ENCODE measurements around the gene ADGRF1. TPM values are rescaled to one million over a fixed set of nuclear protein-coding genes. Genes with fewer than 3 reads are reported as not detected.
"Not testable (repeated sequence)": the region's sequence is repeated elsewhere in the genome, so short reads cannot be mapped to it uniquely, and the experiment has no call there.

Gene ADGRF1
- total and polyA plus RNA-seq, 4 donors = 0.06 to 0.39 (median 0.35) TPM; not detected in 1

DNA sequence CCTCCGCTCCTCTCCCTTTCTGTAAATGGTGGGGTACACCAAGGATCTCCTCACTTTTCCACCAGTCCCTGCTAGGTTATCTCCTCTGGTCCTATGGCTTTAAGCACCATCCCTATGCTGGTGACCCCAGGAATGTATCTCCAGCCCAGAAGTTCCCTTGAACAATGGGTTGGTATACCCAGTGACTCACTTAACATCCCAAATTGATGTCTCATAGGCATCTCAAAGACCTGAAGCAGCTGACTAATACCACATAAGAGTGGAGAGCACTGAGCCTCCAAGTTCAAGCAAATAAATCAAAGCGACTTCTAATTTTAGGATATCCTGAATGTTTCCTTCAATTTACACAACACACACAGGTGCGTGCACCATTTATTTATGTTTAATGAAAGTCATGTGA is 48.3 kb downstream of the ADGRF1 start:
- no peak overlapping the region for H3K4me3 ChIP-seq (ENCODE audit: low read depth, low read length)
- H3K36me3 ChIP-seq (ENCODE audit: control insufficient read depth, insufficient read depth, low read length) = no peaks in the 10 kb centered on the region
- no peak for DNase-seq (ENCODE audit: low read depth in 4 of 6, low spot score in 6 of 6)
- no peaks in the 10 kb centered on the region for H3K27me3 ChIP-seq (ENCODE audit: control insufficient read depth, insufficient read depth, low read length)
- H3K4me1 ChIP-seq (ENCODE audit: control insufficient read depth, insufficient read depth, low read length) = peaks cover 4% of the 10 kb centered on the region
- H3K27ac ChIP-seq (ENCODE audit: low read depth, low read length) = no peak overlapping the region
- H3K9me3 ChIP-seq (ENCODE audit: control insufficient read depth, insufficient read depth, low read length) = no peaks in the 10 kb centered on the region
- 100% methylated on average over 1 of the region's 3 CpGs for WGBS (ENCODE audit: insufficient coverage)

DNA sequence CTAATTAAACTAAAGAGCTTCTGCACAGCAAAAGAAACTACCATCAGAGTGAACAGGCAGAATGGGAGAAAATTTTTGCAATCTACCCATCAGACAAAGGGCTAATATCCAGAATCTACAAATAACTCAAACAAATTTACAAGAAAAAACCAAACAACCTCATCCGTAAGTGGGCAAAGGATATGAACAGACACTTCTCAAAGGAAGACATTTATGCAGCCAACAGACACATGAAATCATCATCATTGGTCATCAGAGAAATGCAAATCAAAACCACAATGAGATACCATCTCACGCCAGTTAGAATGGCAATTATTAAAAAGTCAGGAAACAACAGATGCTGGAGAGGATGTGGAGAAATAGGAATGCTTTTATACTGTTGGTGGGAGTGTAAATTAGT is 49.7 kb downstream of the ADGRF1 start:
- not testable (repeated sequence) for H3K9me3 ChIP-seq (ENCODE audit: control insufficient read depth, insufficient read depth, low read length); H3K4me1 ChIP-seq (ENCODE audit: control insufficient read depth, insufficient read depth, low read length); H3K36me3 ChIP-seq (ENCODE audit: control insufficient read depth, insufficient read depth, low read length); H3K27ac ChIP-seq (ENCODE audit: low read depth, low read length); DNase-seq (ENCODE audit: low read depth in 4 of 6, low spot score in 6 of 6); H3K27me3 ChIP-seq (ENCODE audit: control insufficient read depth, insufficient read depth, low read length); H3K4me3 ChIP-seq (ENCODE audit: low read depth, low read length)
- 100% methylated on average over 1 of the region's 2 CpGs for WGBS (ENCODE audit: insufficient coverage)

DNA sequence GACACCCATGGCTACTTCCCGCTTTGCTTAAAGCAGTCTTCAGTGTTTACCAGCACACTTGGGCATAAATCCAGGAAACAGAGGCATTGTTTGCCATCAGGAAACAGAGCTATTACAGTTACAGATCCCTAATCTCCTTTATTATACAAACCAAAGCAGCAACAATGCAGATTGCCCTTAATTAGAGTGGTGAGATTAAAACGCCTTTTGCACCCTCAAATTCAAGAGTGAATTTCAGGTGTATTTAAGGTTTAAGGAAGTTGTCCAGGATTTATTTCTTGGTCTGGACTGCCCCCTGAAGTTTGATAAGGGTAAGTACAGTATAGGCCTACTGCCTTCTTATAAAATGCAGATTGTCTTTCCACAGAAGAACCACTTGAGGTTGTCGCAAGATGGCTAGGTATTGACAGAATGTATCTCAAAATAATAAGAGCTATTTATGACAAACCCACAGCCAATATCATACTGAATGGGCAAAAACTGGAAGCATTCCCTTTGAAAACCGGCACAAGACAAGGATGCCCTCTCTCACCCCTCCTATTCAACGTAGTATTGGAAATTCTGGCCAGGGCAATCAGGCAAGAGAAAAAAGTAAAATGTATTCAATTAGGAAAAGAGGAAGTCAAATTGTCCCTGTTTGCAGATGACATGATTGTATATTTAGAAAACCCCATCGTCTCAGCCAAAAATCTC is 51.2 kb downstream of the ADGRF1 start:
- not testable (repeated sequence) for H3K36me3 ChIP-seq (ENCODE audit: control insufficient read depth, insufficient read depth, low read length); H3K4me1 ChIP-seq (ENCODE audit: control insufficient read depth, insufficient read depth, low read length); H3K4me3 ChIP-seq (ENCODE audit: low read depth, low read length); H3K27me3 ChIP-seq (ENCODE audit: control insufficient read depth, insufficient read depth, low read length); H3K27ac ChIP-seq (ENCODE audit: low read depth, low read length); H3K9me3 ChIP-seq (ENCODE audit: control insufficient read depth, insufficient read depth, low read length)
- DNase-seq (ENCODE audit: low read depth in 4 of 6, low spot score in 6 of 6) = peak; percentile 57 to 93 (median 68)
- WGBS (ENCODE audit: insufficient coverage) = 19% methylated on average over 2 of the region's 6 CpGs

DNA sequence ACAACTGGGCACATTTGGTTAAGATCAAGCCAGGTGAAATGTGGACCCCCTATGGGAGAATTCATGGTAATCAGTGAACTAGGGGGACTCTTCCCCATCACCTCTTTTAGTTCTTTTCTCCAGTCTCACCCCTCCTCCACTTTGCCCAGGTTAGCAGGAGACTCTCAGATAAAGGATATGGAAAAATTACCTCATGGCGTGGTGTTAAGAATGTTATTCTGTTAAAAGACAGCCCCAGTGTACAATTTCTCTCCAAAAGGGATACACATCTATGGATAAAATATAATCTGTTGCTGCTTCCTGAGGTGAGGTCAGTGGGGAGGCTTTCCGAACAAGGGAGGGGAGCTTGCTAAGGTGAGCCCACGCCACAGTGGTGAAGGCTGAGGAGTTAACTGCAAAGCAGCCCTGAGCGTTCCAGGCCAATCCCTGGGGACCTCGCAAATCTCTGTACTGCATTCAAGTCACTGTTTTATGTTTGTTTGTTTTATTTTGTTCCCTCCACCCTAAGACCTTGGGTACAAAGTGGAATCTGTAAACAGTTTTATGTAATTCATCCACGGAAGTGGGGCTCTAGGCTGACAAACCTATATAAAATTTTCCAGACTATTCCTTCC is 52.0 kb downstream of the ADGRF1 start:
- Histone ChIP-seq H3K36me3 (ENCODE audit: control insufficient read depth, insufficient read depth, low read length) (no peaks in the 10 kb centered on the region), H3K4me3 (ENCODE audit: low read depth, low read length) (no peak overlapping the region), H3K4me1 (ENCODE audit: control insufficient read depth, insufficient read depth, low read length) (peaks cover 4% of the 10 kb centered on the region), H3K27me3 (ENCODE audit: control insufficient read depth, insufficient read depth, low read length) (no peaks in the 10 kb centered on the region), H3K9me3 (ENCODE audit: control insufficient read depth, insufficient read depth, low read length) (no peaks in the 10 kb centered on the region), H3K27ac (ENCODE audit: low read depth, low read length) (no peak overlapping the region)
- no peak for DNase-seq (ENCODE audit: low read depth in 4 of 6, low spot score in 6 of 6)
- 92% methylated on average over 2 of the region's 6 CpGs for WGBS (ENCODE audit: insufficient coverage)

DNA sequence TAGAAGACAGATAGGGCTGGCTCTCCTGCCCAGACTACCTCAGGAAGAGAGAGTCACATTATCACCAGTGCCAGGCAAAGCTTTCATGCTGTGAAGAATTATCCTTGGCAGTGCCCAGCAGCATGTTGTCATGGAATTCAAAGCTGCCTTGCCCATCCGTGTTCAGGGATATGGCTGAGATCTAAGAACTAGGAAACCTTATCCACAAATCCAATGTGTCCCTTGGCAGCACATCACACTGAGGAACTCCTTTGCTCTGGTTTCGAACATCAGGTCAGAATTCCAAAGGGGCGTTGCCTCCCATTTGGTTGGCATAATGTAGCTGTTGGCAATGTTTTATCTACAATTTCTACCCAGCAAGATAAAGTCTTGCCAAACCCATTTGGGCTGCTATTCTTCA is 52.7 kb downstream of the ADGRF1 start:
- 13% methylated on average over 1 of the region's 3 CpGs for WGBS (ENCODE audit: insufficient coverage)
- peak in 4 of 6 donors; percentile 41 to 82 (median 57) for DNase-seq (ENCODE audit: low read depth in 4 of 6, low spot score in 6 of 6)
- no peak overlapping the region for H3K27ac ChIP-seq (ENCODE audit: low read depth, low read length)
- no peaks in the 10 kb centered on the region for H3K36me3 ChIP-seq (ENCODE audit: control insufficient read depth, insufficient read depth, low read length)
- no peak overlapping the region for H3K4me3 ChIP-seq (ENCODE audit: low read depth, low read length)
- H3K9me3 ChIP-seq (ENCODE audit: control insufficient read depth, insufficient read depth, low read length) = no peaks in the 10 kb centered on the region
- no peaks in the 10 kb centered on the region for H3K27me3 ChIP-seq (ENCODE audit: control insufficient read depth, insufficient read depth, low read length)
- peaks cover 4% of the 10 kb centered on the region for H3K4me1 ChIP-seq (ENCODE audit: control insufficient read depth, insufficient read depth, low read length)

DNA sequence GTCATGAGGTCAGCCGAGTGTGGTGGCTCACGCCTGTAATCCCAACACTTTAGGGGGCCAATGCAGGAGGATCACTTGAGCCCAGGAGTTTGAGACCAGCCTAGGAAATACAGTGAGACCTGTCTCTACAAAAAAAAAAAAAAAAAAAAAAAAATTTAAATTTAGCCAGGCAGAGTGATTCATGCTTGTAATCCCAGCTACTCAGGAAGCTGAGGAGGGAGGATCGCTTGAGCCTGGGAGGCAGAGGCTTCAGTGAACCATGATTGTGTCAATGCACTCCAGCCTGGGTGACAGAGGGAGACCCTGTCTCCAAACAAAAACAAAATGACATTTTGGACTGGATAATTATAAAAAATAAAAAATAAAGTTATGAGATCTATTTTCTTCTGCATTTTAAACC is 56.2 kb downstream of the ADGRF1 start:
- WGBS (ENCODE audit: insufficient coverage) = 92% methylated on average over 2 of the region's 3 CpGs
- Histone ChIP-seq H3K4me1 (ENCODE audit: control insufficient read depth, insufficient read depth, low read length) (peaks cover 4% of the 10 kb centered on the region), H3K27me3 (ENCODE audit: control insufficient read depth, insufficient read depth, low read length) (no peaks in the 10 kb centered on the region), H3K36me3 (ENCODE audit: control insufficient read depth, insufficient read depth, low read length) (no peaks in the 10 kb centered on the region), H3K27ac (ENCODE audit: low read depth, low read length) (no peak overlapping the region), H3K9me3 (ENCODE audit: control insufficient read depth, insufficient read depth, low read length) (no peaks in the 10 kb centered on the region), H3K4me3 (ENCODE audit: low read depth, low read length) (no peak overlapping the region)
- no peak for DNase-seq (ENCODE audit: low read depth in 4 of 6, low spot score in 6 of 6)

DNA sequence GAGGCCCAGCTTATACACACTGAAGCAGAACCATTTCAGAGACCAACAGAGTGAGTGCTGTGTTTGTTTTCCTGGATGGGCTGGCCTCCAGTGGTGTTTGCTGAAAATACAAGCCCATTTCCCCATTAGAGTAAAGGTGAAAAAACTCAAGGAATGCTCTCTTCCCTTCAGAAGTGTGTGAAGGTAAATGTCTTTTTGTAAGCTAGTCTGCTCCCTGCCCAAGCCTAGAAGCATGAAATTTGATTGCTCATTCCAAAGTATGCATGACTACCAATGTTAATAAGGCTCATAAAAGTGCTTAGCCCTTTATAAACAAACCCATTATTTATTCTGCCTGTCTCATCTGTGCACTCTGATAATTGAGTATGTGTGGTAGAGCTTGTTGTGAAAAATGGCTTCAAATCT is 59.1 kb downstream of the ADGRF1 start:
- H3K27ac ChIP-seq (ENCODE audit: low read depth, low read length) = no peak overlapping the region
- H3K4me3 ChIP-seq (ENCODE audit: low read depth, low read length) = no peak overlapping the region
- peak in 1 of 6 donors; percentile 46 for DNase-seq (ENCODE audit: low read depth in 4 of 6, low spot score in 6 of 6)
- no peaks in the 10 kb centered on the region for H3K27me3 ChIP-seq (ENCODE audit: control insufficient read depth, insufficient read depth, low read length)
- no peaks in the 10 kb centered on the region for H3K4me1 ChIP-seq (ENCODE audit: control insufficient read depth, insufficient read depth, low read length)
- H3K9me3 ChIP-seq (ENCODE audit: control insufficient read depth, insufficient read depth, low read length) = no peaks in the 10 kb centered on the region
- no peaks in the 10 kb centered on the region for H3K36me3 ChIP-seq (ENCODE audit: control insufficient read depth, insufficient read depth, low read length)

DNA sequence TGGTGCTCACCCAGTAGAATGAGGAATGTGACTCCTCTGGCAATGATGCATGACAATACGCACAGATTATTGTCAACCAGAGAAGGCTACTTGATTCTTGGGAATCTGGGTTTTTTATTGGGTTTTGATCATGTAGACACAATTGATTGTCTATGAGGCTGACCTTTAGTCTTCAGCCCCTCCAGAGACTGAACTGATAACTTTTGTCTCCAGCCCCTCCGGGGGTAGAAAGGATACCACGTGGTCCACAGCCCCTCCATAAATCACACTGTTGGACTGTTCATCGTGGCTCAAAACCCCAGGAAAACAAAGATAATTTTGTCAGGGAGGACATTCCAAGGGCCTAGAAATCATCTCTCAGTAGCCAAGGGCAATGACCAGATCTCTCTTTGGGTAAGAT is 62.9 kb downstream of the ADGRF1 start:
- Histone ChIP-seq H3K4me3 (ENCODE audit: low read depth, low read length) (no peak overlapping the region), H3K27me3 (ENCODE audit: control insufficient read depth, insufficient read depth, low read length) (no peaks in the 10 kb centered on the region), H3K36me3 (ENCODE audit: control insufficient read depth, insufficient read depth, low read length) (no peaks in the 10 kb centered on the region), H3K9me3 (ENCODE audit: control insufficient read depth, insufficient read depth, low read length) (no peaks in the 10 kb centered on the region), H3K27ac (ENCODE audit: low read depth, low read length) (no peak overlapping the region), H3K4me1 (ENCODE audit: control insufficient read depth, insufficient read depth, low read length) (no peaks in the 10 kb centered on the region)
- WGBS (ENCODE audit: insufficient coverage) = 0% methylated on average over 3 of the region's 4 CpGs
- no peak for DNase-seq (ENCODE audit: low read depth in 4 of 6, low spot score in 6 of 6)

DNA sequence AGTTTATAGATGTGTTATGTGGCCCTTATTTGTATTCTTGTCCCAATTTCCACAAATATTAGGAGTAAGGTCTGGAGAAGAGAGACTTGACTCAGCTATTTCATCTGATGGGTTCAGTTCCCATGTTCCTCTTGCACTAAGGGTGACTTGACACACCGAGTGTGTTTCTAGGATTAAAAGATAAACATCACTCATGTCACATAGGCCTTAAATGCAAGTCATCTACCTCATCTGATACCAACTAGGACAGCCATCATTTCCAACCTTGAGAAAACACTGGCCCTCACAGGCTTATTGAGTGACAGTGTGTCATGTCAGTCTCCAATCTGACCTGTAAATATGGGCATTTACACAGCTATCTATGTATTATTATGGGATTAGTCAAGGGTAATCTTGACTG is 67.3 kb downstream of the ADGRF1 start:
- H3K4me1 ChIP-seq (ENCODE audit: control insufficient read depth, insufficient read depth, low read length) = no peaks in the 10 kb centered on the region
- WGBS (ENCODE audit: insufficient coverage) = 100% methylated on average over 1 of the region's 1 CpG
- H3K9me3 ChIP-seq (ENCODE audit: control insufficient read depth, insufficient read depth, low read length) = no peaks in the 10 kb centered on the region
- no peak overlapping the region for H3K4me3 ChIP-seq (ENCODE audit: low read depth, low read length)
- no peak for DNase-seq (ENCODE audit: low read depth in 4 of 6, low spot score in 6 of 6)
- no peak overlapping the region for H3K27ac ChIP-seq (ENCODE audit: low read depth, low read length)
- no peaks in the 10 kb centered on the region for H3K27me3 ChIP-seq (ENCODE audit: control insufficient read depth, insufficient read depth, low read length)
- H3K36me3 ChIP-seq (ENCODE audit: control insufficient read depth, insufficient read depth, low read length) = no peaks in the 10 kb centered on the region

DNA sequence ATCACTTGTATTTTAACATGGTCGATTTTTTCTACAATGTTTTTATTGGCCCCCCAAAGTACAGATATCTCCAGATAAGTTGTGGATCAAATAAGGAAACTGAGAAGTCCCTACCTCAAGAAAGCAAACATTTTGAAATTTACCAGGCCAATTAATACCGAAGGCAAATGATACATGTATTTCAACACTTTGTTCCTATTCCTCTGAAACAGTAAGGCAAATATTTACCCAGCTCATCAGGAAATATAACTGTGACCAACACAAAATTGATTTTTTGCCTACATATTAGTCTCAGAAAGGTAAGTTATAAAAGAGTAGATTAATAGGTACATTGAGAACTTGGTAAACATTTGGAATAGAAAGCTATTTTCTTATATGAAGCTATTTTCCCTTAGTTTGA is 69.1 kb downstream of the ADGRF1 start:
- H3K4me1 ChIP-seq (ENCODE audit: control insufficient read depth, insufficient read depth, low read length) = no peaks in the 10 kb centered on the region
- no peaks in the 10 kb centered on the region for H3K27me3 ChIP-seq (ENCODE audit: control insufficient read depth, insufficient read depth, low read length)
- no peak overlapping the region for H3K4me3 ChIP-seq (ENCODE audit: low read depth, low read length)
- no peaks in the 10 kb centered on the region for H3K9me3 ChIP-seq (ENCODE audit: control insufficient read depth, insufficient read depth, low read length)
- no peak for DNase-seq (ENCODE audit: low read depth in 4 of 6, low spot score in 6 of 6)
- WGBS (ENCODE audit: insufficient coverage) = no CpG with 5 or more reads among the region's 2 CpGs
- H3K27ac ChIP-seq (ENCODE audit: low read depth, low read length) = no peak overlapping the region
- H3K36me3 ChIP-seq (ENCODE audit: control insufficient read depth, insufficient read depth, low read length) = no peaks in the 10 kb centered on the region
